Mucosa of stomach (tissue), 1 donor: ENCODE measurements around the gene SEL1L2.

ENCODE experiments used
- H3K27me3 ChIP-seq: one replicate; pipeline ENCODE4 v1.7.0; 2013; ENCODE audit warnings: mild to moderate bottlenecking, low read length; ENCODE audit not compliant: control insufficient read depth, insufficient read depth
- H3K36me3 ChIP-seq: one replicate; pipeline ENCODE4 v1.7.0; 2013; ENCODE audit warnings: low read length; ENCODE audit not compliant: control insufficient read depth, insufficient read depth
- H3K4me1 ChIP-seq: one replicate; pipeline ENCODE4 v1.7.0; 2013; ENCODE audit warnings: mild to moderate bottlenecking, low read length; ENCODE audit not compliant: control insufficient read depth, insufficient read depth
- H3K4me3 ChIP-seq: one replicate; pipeline ENCODE4 v1.7.0; 2013; ENCODE audit warnings: low read length
- H3K9ac ChIP-seq: one replicate; pipeline ENCODE4 v1.7.0; 2013; ENCODE audit warnings: mild to moderate bottlenecking, low read length, moderate library complexity
- H3K9me3 ChIP-seq: one replicate; pipeline ENCODE4 v1.7.0; 2013; ENCODE audit warnings: mild to moderate bottlenecking, low read length, moderate library complexity; ENCODE audit not compliant: control insufficient read depth
- donor health status: Pancreatic carcinoma.

SEL1L2 gene

GRCh38 chr20:13991311-13991710 lies 897 bp upstream of the SEL1L2 start:
- Histone ChIP-seq H3K4me1 (no peaks in the 10 kb centered on the region), H3K9me3 (no peaks in the 10 kb centered on the region), H3K27me3 (no peaks in the 10 kb centered on the region), H3K36me3 (no peaks in the 10 kb centered on the region), H3K9ac (no peak overlapping the region), H3K4me3 (no peak overlapping the region)

GRCh38 chr20:13984211-13984610 lies 6.2 kb downstream of the SEL1L2 start:
- H3K4me1 ChIP-seq, result no peaks in the 10 kb centered on the region
- H3K9ac ChIP-seq, result no peak overlapping the region
- no peaks in the 10 kb centered on the region for H3K36me3 ChIP-seq

GRCh38 chr20:13960525-13960924 lies 29.9 kb downstream of the SEL1L2 start:
- no peaks in the 10 kb centered on the region for H3K9me3 ChIP-seq
- H3K9ac ChIP-seq, result no peak overlapping the region

More at GRCh38 chr20:13984211-13984610, 6.2 kb downstream of the SEL1L2 start:
- Histone ChIP-seq H3K4me3 (no peak overlapping the region), H3K27me3 (no peaks in the 10 kb centered on the region), H3K9me3 (no peaks in the 10 kb centered on the region)

GRCh38 chr20:13960119-13960518 lies 30.3 kb downstream of the SEL1L2 start:
- Histone ChIP-seq H3K27me3 (no peaks in the 10 kb centered on the region), H3K9me3 (no peaks in the 10 kb centered on the region), H3K36me3 (no peaks in the 10 kb centered on the region), H3K9ac (no peak overlapping the region), H3K4me3 (no peak overlapping the region), H3K4me1 (no peaks in the 10 kb centered on the region)

More at GRCh38 chr20:13960525-13960924, 29.9 kb downstream of the SEL1L2 start:
- no peak overlapping the region for H3K4me3 ChIP-seq
- no peaks in the 10 kb centered on the region for H3K4me1 ChIP-seq
- no peaks in the 10 kb centered on the region for H3K27me3 ChIP-seq
- no peaks in the 10 kb centered on the region for H3K36me3 ChIP-seq

- no peaks in the 10 kb centered on the region for H3K9me3 ChIP-seq
- no peaks in the 10 kb centered on the region for H3K27me3 ChIP-seq
- no peaks in the 10 kb centered on the region for H3K4me1 ChIP-seq
- H3K4me3 ChIP-seq, result no peak overlapping the region
- H3K9ac ChIP-seq, result no peak overlapping the region
- no peaks in the 10 kb centered on the region for H3K36me3 ChIP-seq
These were observed 37.2 kb downstream of the SEL1L2 start for GRCh38 chr20:13953227-13953626.

GRCh38 chr20:13947719-13948118 lies 42.7 kb downstream of the SEL1L2 start:
- Histone ChIP-seq H3K36me3 (no peaks in the 10 kb centered on the region), H3K4me3 (no peak overlapping the region), H3K27me3 (no peaks in the 10 kb centered on the region), H3K4me1 (no peaks in the 10 kb centered on the region), H3K9ac (no peak overlapping the region), H3K9me3 (no peaks in the 10 kb centered on the region)

- no peaks in the 10 kb centered on the region for H3K36me3 ChIP-seq
- H3K27me3 ChIP-seq, result no peaks in the 10 kb centered on the region
- no peak overlapping the region for H3K9ac ChIP-seq
- no peak overlapping the region for H3K4me3 ChIP-seq
- H3K4me1 ChIP-seq, result no peaks in the 10 kb centered on the region
- H3K9me3 ChIP-seq, result no peaks in the 10 kb centered on the region
These were observed 49.4 kb downstream of the SEL1L2 start for GRCh38 chr20:13941031-13941430.

GRCh38 chr20:13936781-13937576 lies 53.4 kb downstream of the SEL1L2 start:
- H3K36me3 ChIP-seq, result no peaks in the 10 kb centered on the region
- no peaks in the 10 kb centered on the region for H3K4me1 ChIP-seq
- H3K27me3 ChIP-seq, result no peaks in the 10 kb centered on the region
- H3K9me3 ChIP-seq, result no peaks in the 10 kb centered on the region
- H3K4me3 ChIP-seq, result no peak overlapping the region
- no peak overlapping the region for H3K9ac ChIP-seq

GRCh38 chr20:13934992-13935894 lies 55.2 kb downstream of the SEL1L2 start:
- H3K4me1 ChIP-seq, result no peaks in the 10 kb centered on the region
- no peaks in the 10 kb centered on the region for H3K27me3 ChIP-seq
- no peaks in the 10 kb centered on the region for H3K36me3 ChIP-seq

GRCh38 chr20:13930281-13930680 lies 60.1 kb downstream of the SEL1L2 start:
- no peak overlapping the region for H3K4me3 ChIP-seq
- H3K36me3 ChIP-seq, result no peaks in the 10 kb centered on the region
- H3K27me3 ChIP-seq, result no peaks in the 10 kb centered on the region
- H3K9ac ChIP-seq, result no peak overlapping the region
- H3K9me3 ChIP-seq, result no peaks in the 10 kb centered on the region
- no peaks in the 10 kb centered on the region for H3K4me1 ChIP-seq

More at GRCh38 chr20:13934992-13935894, 55.2 kb downstream of the SEL1L2 start:
- H3K4me3 ChIP-seq, result no peak overlapping the region
- no peaks in the 10 kb centered on the region for H3K9me3 ChIP-seq
- H3K9ac ChIP-seq, result no peak overlapping the region

- H3K36me3 ChIP-seq, result no peaks in the 10 kb centered on the region
- no peaks in the 10 kb centered on the region for H3K4me1 ChIP-seq
- no peaks in the 10 kb centered on the region for H3K9me3 ChIP-seq
- no peaks in the 10 kb centered on the region for H3K27me3 ChIP-seq
- no peak overlapping the region for H3K4me3 ChIP-seq
- no peak overlapping the region for H3K9ac ChIP-seq
These were observed 60.6 kb downstream of the SEL1L2 start for GRCh38 chr20:13929836-13930235.

GRCh38 chr20:13928901-13929300 lies 61.5 kb downstream of the SEL1L2 start:
- no peaks in the 10 kb centered on the region for H3K27me3 ChIP-seq
- no peaks in the 10 kb centered on the region for H3K36me3 ChIP-seq
- H3K4me3 ChIP-seq, result no peak overlapping the region
- H3K4me1 ChIP-seq, result no peaks in the 10 kb centered on the region
- no peak overlapping the region for H3K9ac ChIP-seq
- no peaks in the 10 kb centered on the region for H3K9me3 ChIP-seq
